Measurements from ENCODE around the gene H6PD. TPM values are rescaled to one million over a fixed set of nuclear protein-coding genes. Genes with fewer than 3 reads are reported as not detected.
A peak's percentile ranks its signal among the peaks of the same experiment; 100 is the strongest.

H6PD gene
- total RNA-seq, 4 donors from 2014 or later, result 37.3 to 65.1 (median 44.4) TPM

GRCh38 chr1:9198538-9199361 lies 35.8 kb upstream of the H6PD start:
- H3K4me1 ChIP-seq, result peaks cover 26 to 39% of the 10 kb centered on the region in 2 donors
- intact Hi-C loops (cut with DNase I; ENCODE audit: low total_unique reads) (no loop called here), in situ Hi-C loops (cut with MboI; ENCODE audit: low sequenced_read_pairs in 4 of 4) (loop anchor here in 3 of 4 donors (5.0 to 25.0 kb wide), 4 partner anchors 54 to 286 kb away; no protein-coding TSS in a partner anchor)
- ATAC-seq (peak; percentile 23 to 34), DNase-seq (no peak)
- H3K36me3 ChIP-seq, result no peaks in the 10 kb centered on the region
- H3K4me3 ChIP-seq, result peak overlapping the region; percentile 19 to 55 (median 44)
- H3K27ac ChIP-seq, result no peak overlapping the region
- H3K27me3 ChIP-seq, result peaks cover 29 to 44% (median 34%) of the 10 kb centered on the region in 3 donors
- no peaks in the 10 kb centered on the region for H3K9me3 ChIP-seq
- TF ChIP-seq POLR2A (IDR thresholded peaks at IDR 0.05) (peak in 1 of 2 donors; percentile 33), CTCF (IDR thresholded peaks at IDR 0.05 in 4 of 5, conservative IDR thresholded peaks at IDR 0.05 in 1 of 5) (peak in 3 of 5 experiments; percentile 11 to 41 (median 35))

- intact Hi-C loops (cut with DNase I; ENCODE audit: low total_unique reads) (no loop called here), in situ Hi-C loops (cut with MboI; ENCODE audit: low sequenced_read_pairs in 4 of 4) (no loop called here)
- Histone ChIP-seq H3K4me3 (no peak overlapping the region), H3K27me3 (peaks cover 29 to 46% (median 37%) of the 10 kb centered on the region in 3 donors), H3K9me3 (no peaks in the 10 kb centered on the region), H3K36me3 (no peaks in the 10 kb centered on the region), H3K4me1 (peaks cover 26 to 39% of the 10 kb centered on the region in 2 donors), H3K27ac (no peak overlapping the region)
- TF ChIP-seq CTCF (IDR thresholded peaks at IDR 0.05 in 4 of 5, conservative IDR thresholded peaks at IDR 0.05 in 1 of 5) (no peak), POLR2A (IDR thresholded peaks at IDR 0.05) (no peak)
- DNase-seq, result no peak
- no peak for ATAC-seq
Observed at GRCh38 chr1:9200441-9200840, 34.1 kb upstream of the H6PD start.

- in situ Hi-C loops (cut with MboI; ENCODE audit: low sequenced_read_pairs in 4 of 4) (no loop called here), intact Hi-C loops (cut with DNase I; ENCODE audit: low total_unique reads) (no loop called here)
- H3K36me3 ChIP-seq, result no peaks in the 10 kb centered on the region
- no peak overlapping the region for H3K27ac ChIP-seq
- H3K27me3 ChIP-seq, result peaks cover 29 to 46% (median 37%) of the 10 kb centered on the region in 3 donors
- peak overlapping the region; percentile 16 to 52 (median 42) for H3K4me3 ChIP-seq
- peaks cover 19 to 30% of the 10 kb centered on the region in 2 donors for H3K4me1 ChIP-seq
- DNase-seq (no peak), ATAC-seq (peak; percentile 32 to 57)
- no peak for TF ChIP-seq POLR2A (IDR thresholded peaks at IDR 0.05)
- TF ChIP-seq CTCF (IDR thresholded peaks at IDR 0.05 in 4 of 5, conservative IDR thresholded peaks at IDR 0.05 in 1 of 5), result no peak
- H3K9me3 ChIP-seq, result no peaks in the 10 kb centered on the region
Observed at GRCh38 chr1:9201401-9202239, 33.0 kb upstream of the H6PD start.

- Histone ChIP-seq H3K36me3 (no peaks in the 10 kb centered on the region), H3K27me3 (peaks cover 29 to 45% (median 34%) of the 10 kb centered on the region in 3 donors), H3K4me3 (peak overlapping the region in 3 of 4 donors; percentile 39 to 52 (median 45)), H3K9me3 (no peaks in the 10 kb centered on the region), H3K4me1 (peaks cover 13 to 22% of the 10 kb centered on the region in 2 donors), H3K27ac (no peak overlapping the region)
- DNase-seq (no peak), ATAC-seq (no peak)
- in situ Hi-C loops (cut with MboI; ENCODE audit: low sequenced_read_pairs in 4 of 4) (no loop called here), intact Hi-C loops (cut with DNase I; ENCODE audit: low total_unique reads) (no loop called here)
- TF ChIP-seq POLR2A (IDR thresholded peaks at IDR 0.05) (no peak), CTCF (IDR thresholded peaks at IDR 0.05 in 4 of 5, conservative IDR thresholded peaks at IDR 0.05 in 1 of 5) (no peak)
Observed at GRCh38 chr1:9202240-9202870, 32.2 kb upstream of the H6PD start.

Data from gastrocnemius medialis (tissue), 4 donors.